Thyroid gland (tissue), 4 donors: ENCODE measurements around the gene CSNK1A1. TPM values are rescaled to one million over a fixed set of nuclear protein-coding genes. Genes with fewer than 3 reads are reported as not detected.

Experiments
- DNase-seq, 2 donors: peaks; one replicate each; pipeline ENCODE4 v3.0.0-alpha.2; 2019
- H3K27ac ChIP-seq, 3 donors: fragments of 200-600 bp; sonication (generic); 1 replicate in 2 of 3; 2 replicates in 1 of 3; pipeline ENCODE4 v1.5.1; 2016 to 2019; ENCODE audit warnings: mild to moderate bottlenecking in 1 of 3, moderate library complexity in 1 of 3
- H3K27me3 ChIP-seq: fragments of 200-600 bp; sonication (generic); one replicate; pipeline ENCODE4 v1.5.1; 2019
- H3K36me3 ChIP-seq, 2 donors: fragments of 200-600 bp; sonication (generic); one replicate each; pipeline ENCODE4 v1.5.1; 2016 to 2019
- H3K4me1 ChIP-seq, 2 donors: fragments of 200-600 bp; sonication (generic); one replicate each; pipeline ENCODE4 v1.5.1; 2017 to 2019
- H3K4me3 ChIP-seq, 3 donors: fragments of 200-600 bp; sonication (generic); replicated peaks in 1 of 3; 1 replicate in 2 of 3; 2 replicates in 1 of 3; pipeline ENCODE4 v1.5.1; 2016; ENCODE audit warnings: mild to moderate bottlenecking in 1 of 3
- H3K9me3 ChIP-seq: fragments of 200-600 bp; sonication (generic); one replicate; pipeline ENCODE4 v1.5.1; 2017
- POLR2A ChIP-seq, 2 donors: fragments of 450-650 bp; IDR thresholded peaks; one replicate each; pipeline ENCODE4 v1.6.1; 2017; ENCODE audit warnings: antibody characterized with exemption in 2 of 2, mild to moderate bottlenecking in 2 of 2, moderate library complexity in 1 of 2
- WGBS, 2 donors: methylation state at CpG; one replicate each; pipeline ENCODE4 v1.1.5; 2017; 5-methylcytosine and 5-hydroxymethylcytosine counted together
- intact Hi-C: fragments of 100-400 bp; cut with DNase I; formaldehyde crosslinking; loops from one replicate; pipeline ENCODE4 v1.15.1; 2023
- total RNA-seq, 4 donors: library from RNA; depleted of rRNA; stranded (reverse); fragments of >200 nt; gene quantifications; one replicate each; pipeline ENCODE4 v1.2.3, GENCODE V29; 2016
- TF ChIP-seq, protein P1 (sequence below), 6 experiments: fragments of 200-600 bp in 3 of 6; fragments of 450-650 bp in 3 of 6; sonication (generic) in 3 of 6; IDR thresholded peaks; one replicate each; pipeline ENCODE4 v1.5.1; 2016 to 2019; ENCODE audit warnings: antibody characterized with exemption in 6 of 6, mild to moderate bottlenecking in 2 of 6, inconsistent platforms in 1 of 6, moderate library complexity in 1 of 6

The CSNK1A1 gene
- total RNA-seq, 4 donors from 2014 or later = 183 to 262 (median 202) TPM

GRCh38 chr5:149497357-149497756 lies 53.9 kb downstream of the CSNK1A1 start:
- TF ChIP-seq, protein P1, sequence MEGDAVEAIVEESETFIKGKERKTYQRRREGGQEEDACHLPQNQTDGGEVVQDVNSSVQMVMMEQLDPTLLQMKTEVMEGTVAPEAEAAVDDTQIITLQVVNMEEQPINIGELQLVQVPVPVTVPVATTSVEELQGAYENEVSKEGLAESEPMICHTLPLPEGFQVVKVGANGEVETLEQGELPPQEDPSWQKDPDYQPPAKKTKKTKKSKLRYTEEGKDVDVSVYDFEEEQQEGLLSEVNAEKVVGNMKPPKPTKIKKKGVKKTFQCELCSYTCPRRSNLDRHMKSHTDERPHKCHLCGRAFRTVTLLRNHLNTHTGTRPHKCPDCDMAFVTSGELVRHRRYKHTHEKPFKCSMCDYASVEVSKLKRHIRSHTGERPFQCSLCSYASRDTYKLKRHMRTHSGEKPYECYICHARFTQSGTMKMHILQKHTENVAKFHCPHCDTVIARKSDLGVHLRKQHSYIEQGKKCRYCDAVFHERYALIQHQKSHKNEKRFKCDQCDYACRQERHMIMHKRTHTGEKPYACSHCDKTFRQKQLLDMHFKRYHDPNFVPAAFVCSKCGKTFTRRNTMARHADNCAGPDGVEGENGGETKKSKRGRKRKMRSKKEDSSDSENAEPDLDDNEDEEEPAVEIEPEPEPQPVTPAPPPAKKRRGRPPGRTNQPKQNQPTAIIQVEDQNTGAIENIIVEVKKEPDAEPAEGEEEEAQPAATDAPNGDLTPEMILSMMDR (IDR thresholded peaks at IDR 0.05) = no peak
- no peak for TF ChIP-seq POLR2A (IDR thresholded peaks at IDR 0.05)
- no peaks in the 10 kb centered on the region for H3K27me3 ChIP-seq
- no peak for DNase-seq
- no peaks in the 10 kb centered on the region for H3K4me1 ChIP-seq
- intact Hi-C loops = no loop called here
- H3K36me3 ChIP-seq = peaks cover 28 to 30% of the 10 kb centered on the region in 2 donors
- WGBS, 2 donors = 77 to 80% methylated on average over 3 of the region's 3 CpGs
- H3K9me3 ChIP-seq = no peaks in the 10 kb centered on the region
- H3K27ac ChIP-seq = no peak overlapping the region
- no peak overlapping the region for H3K4me3 ChIP-seq

DNA sequence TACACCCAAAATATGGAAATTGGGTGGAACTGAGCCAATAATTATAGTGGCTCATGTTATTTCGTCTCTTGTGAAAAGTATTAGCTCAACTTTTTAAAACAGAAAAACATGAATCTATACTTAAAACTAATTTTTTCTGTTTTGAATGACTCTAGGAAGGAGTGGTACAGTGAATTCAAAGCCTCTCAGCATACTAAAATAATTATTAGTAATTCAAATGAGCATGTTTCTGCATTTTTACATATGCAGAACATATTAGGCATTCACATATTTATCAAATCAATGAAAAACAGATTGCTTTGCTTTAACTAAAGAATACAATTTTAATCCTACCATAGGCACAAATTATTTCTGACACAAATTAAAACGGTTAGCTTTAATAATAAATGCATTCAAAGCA lies 54.3 kb downstream of the CSNK1A1 start:
- intact Hi-C loops = no loop called here
- H3K9me3 ChIP-seq = no peaks in the 10 kb centered on the region
- no peak overlapping the region for H3K4me3 ChIP-seq
- peaks cover 28 to 30% of the 10 kb centered on the region in 2 donors for H3K36me3 ChIP-seq
- H3K27ac ChIP-seq = no peak overlapping the region
- no peaks in the 10 kb centered on the region for H3K27me3 ChIP-seq
- no peaks in the 10 kb centered on the region for H3K4me1 ChIP-seq
- TF ChIP-seq, protein P1 (IDR thresholded peaks at IDR 0.05) = no peak
- TF ChIP-seq POLR2A (IDR thresholded peaks at IDR 0.05) = no peak
- 74 to 75% methylated on average over 2 of the region's 2 CpGs for WGBS, 2 donors
- no peak for DNase-seq

DNA sequence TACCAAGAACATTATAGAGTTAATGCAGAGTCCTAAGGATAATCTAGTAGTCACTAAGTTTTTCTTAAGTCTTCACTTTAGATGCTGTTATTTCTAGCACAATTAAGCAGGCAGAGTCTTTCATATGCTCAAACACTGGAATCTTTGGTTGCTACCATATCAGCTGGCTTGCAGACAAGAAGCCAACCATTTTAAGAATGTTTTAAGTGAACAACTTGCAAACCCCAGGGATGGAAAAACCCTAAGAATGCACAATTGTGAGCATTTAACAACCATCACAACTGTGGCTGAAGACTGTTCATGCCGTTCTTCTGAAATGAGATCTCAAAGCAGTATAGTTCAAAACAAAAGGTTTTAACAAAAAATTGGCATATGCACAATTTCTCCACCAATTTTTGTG lies 55.1 kb downstream of the CSNK1A1 start:
- no peaks in the 10 kb centered on the region for H3K27me3 ChIP-seq
- intact Hi-C loops = no loop called here
- 89 to 93% methylated on average over 1 of the region's 1 CpG for WGBS, 2 donors
- H3K4me1 ChIP-seq = no peaks in the 10 kb centered on the region
- H3K36me3 ChIP-seq = peaks cover 25 to 26% of the 10 kb centered on the region in 2 donors
- H3K9me3 ChIP-seq = no peaks in the 10 kb centered on the region
- no peak for DNase-seq
- H3K4me3 ChIP-seq = no peak overlapping the region
- TF ChIP-seq, protein P1 (IDR thresholded peaks at IDR 0.05) = no peak
- TF ChIP-seq POLR2A (IDR thresholded peaks at IDR 0.05) = no peak
- no peak overlapping the region for H3K27ac ChIP-seq

GRCh38 chr5:149495673-149496072 lies 55.6 kb downstream of the CSNK1A1 start:
- Histone ChIP-seq H3K27ac (no peak overlapping the region), H3K4me3 (no peak overlapping the region), H3K27me3 (no peaks in the 10 kb centered on the region), H3K9me3 (no peaks in the 10 kb centered on the region), H3K36me3 (peaks cover 20 to 22% of the 10 kb centered on the region in 2 donors), H3K4me1 (no peaks in the 10 kb centered on the region)
- WGBS, 2 donors = 94 to 99% methylated on average over 2 of the region's 2 CpGs
- TF ChIP-seq, protein P1 (IDR thresholded peaks at IDR 0.05) = no peak
- no peak for TF ChIP-seq POLR2A (IDR thresholded peaks at IDR 0.05)
- DNase-seq = no peak
- intact Hi-C loops = no loop called here

- H3K9me3 ChIP-seq = no peaks in the 10 kb centered on the region
- peaks cover 7 to 12% of the 10 kb centered on the region in 2 donors for H3K36me3 ChIP-seq
- no peak for DNase-seq
- TF ChIP-seq POLR2A (IDR thresholded peaks at IDR 0.05) = no peak
- TF ChIP-seq, protein P1 (IDR thresholded peaks at IDR 0.05) = no peak
- H3K27me3 ChIP-seq = no peaks in the 10 kb centered on the region
- intact Hi-C loops = no loop called here
- no peak overlapping the region for H3K4me3 ChIP-seq
- H3K27ac ChIP-seq = no peak overlapping the region
- H3K4me1 ChIP-seq = peaks cover 0 to 4% of the 10 kb centered on the region in 2 donors
- 92 to 97% methylated on average over 2 of the region's 2 CpGs for WGBS, 2 donors
Measured at GRCh38 chr5:149493316-149493715, 57.9 kb downstream of the CSNK1A1 start.
